ENCODE results near the gene VPS52.
"Not testable (repeated sequence)": the region's sequence is repeated elsewhere in the genome, so short reads cannot be mapped to it uniquely, and the experiment has no call there.

The VPS52 gene

DNA sequence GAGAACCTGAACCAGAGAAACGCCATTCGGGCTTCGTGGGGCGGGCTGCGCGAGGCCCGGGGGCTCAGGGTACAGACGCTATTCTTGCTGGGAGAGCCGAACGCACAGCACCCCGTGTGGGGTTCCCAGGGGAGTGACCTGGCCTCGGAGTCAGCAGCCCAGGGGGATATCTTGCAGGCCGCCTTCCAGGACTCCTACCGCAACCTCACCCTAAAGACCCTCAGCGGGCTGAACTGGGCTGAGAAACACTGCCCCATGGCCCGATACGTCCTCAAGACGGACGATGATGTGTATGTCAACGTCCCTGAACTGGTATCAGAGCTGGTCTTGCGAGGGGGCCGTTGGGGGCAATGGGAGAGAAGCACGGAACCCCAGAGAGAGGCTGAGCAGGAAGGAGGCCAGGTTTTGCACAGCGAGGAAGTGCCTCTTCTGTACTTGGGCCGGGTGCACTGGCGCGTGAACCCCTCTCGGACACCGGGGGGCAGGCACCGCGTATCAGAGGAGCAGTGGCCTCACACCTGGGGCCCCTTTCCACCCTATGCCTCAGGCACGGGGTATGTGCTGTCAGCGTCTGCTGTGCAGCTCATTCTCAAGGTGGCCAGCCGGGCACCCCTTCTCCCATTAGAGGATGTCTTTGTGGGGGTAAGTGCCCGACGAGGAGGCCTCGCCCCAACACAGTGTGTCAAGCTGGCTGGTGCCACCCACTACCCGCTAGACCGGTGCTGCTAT, 6.2 kb upstream of the VPS52 start:
- peak overlapping the region; percentile 70 for H3K4me3 ChIP-seq (ENCODE audit: low read depth, low read length)
- TF ChIP-seq, protein P1, sequence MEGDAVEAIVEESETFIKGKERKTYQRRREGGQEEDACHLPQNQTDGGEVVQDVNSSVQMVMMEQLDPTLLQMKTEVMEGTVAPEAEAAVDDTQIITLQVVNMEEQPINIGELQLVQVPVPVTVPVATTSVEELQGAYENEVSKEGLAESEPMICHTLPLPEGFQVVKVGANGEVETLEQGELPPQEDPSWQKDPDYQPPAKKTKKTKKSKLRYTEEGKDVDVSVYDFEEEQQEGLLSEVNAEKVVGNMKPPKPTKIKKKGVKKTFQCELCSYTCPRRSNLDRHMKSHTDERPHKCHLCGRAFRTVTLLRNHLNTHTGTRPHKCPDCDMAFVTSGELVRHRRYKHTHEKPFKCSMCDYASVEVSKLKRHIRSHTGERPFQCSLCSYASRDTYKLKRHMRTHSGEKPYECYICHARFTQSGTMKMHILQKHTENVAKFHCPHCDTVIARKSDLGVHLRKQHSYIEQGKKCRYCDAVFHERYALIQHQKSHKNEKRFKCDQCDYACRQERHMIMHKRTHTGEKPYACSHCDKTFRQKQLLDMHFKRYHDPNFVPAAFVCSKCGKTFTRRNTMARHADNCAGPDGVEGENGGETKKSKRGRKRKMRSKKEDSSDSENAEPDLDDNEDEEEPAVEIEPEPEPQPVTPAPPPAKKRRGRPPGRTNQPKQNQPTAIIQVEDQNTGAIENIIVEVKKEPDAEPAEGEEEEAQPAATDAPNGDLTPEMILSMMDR (conservative IDR thresholded peaks at IDR 0.05; ENCODE audit: low read depth, low read length) = no peak
- no peak for DNase-seq (ENCODE audit: low read depth)

DNA sequence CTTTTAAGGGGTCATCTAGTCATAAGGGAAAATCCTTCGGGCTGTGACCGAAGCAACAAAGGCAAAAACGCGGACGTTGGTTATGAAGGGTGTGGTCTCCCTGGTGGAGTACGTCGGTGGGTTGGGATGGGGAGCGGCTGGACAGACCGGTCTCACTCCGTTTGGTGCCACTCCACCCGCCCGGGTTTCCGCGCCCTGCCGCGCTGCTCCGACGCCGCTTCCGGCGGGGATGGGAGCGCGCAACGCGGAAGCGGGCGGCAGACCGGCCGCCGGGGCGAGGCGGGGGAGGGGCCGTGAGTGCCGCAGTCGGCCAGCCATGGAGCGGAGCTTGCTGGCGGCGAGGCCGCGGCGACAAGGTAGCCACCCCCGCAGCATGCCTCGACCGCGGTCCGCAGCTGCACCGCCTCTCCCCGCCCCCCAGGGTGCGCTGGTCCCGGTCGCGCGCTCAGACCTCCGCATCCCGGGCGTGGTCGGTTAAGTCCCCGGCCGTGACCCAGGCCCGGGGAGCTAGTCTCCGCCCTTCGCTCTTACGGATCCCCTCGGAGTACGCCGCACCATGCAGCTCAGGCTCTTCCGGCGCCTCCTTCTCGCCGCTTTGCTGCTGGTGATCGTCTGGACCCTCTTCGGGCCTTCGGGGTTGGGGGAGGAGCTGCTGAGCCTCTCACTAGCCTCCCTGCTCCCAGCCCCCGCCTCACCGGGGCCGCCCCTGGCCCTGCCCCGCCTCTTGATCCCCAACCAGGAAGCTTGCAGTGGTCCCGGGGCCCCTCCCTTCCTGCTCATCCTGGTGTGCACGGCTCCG, 5.4 kb upstream of the VPS52 start, which contains the start of gene B3GALT4:
B3GALT4 (plus strand) TSS at position 260 of the 799 bp plus-strand sequence; CDS start at position 557, 297 bp downstream.
- DNase-seq (ENCODE audit: low read depth) = peak; percentile 75
- TF ChIP-seq, protein P1 (conservative IDR thresholded peaks at IDR 0.05; ENCODE audit: low read depth, low read length) = peak; percentile 42
- peak within 1 kb of the TSS; percentile 70 for H3K4me3 ChIP-seq (ENCODE audit: low read depth, low read length)

DNA sequence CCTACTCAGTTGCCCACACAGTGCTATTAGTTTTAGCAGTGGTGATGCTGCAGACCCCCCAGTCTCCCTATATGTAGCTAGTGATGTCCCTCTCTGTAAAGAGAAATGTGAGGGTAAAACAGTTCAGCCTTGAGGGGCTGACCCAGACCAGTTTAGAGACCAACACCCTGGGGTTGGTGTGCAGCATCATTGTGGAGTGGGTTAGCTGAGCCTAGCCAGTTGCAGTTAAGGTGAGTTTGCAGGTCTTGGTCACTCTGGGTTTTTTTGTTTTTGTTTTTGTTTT, 4.8 kb upstream of the VPS52 start:
- TF ChIP-seq, protein P1 (conservative IDR thresholded peaks at IDR 0.05; ENCODE audit: low read depth, low read length) = no peak
- no peak for DNase-seq (ENCODE audit: low read depth)
- H3K4me3 ChIP-seq (ENCODE audit: low read depth, low read length) = peak overlapping the region; percentile 70

DNA sequence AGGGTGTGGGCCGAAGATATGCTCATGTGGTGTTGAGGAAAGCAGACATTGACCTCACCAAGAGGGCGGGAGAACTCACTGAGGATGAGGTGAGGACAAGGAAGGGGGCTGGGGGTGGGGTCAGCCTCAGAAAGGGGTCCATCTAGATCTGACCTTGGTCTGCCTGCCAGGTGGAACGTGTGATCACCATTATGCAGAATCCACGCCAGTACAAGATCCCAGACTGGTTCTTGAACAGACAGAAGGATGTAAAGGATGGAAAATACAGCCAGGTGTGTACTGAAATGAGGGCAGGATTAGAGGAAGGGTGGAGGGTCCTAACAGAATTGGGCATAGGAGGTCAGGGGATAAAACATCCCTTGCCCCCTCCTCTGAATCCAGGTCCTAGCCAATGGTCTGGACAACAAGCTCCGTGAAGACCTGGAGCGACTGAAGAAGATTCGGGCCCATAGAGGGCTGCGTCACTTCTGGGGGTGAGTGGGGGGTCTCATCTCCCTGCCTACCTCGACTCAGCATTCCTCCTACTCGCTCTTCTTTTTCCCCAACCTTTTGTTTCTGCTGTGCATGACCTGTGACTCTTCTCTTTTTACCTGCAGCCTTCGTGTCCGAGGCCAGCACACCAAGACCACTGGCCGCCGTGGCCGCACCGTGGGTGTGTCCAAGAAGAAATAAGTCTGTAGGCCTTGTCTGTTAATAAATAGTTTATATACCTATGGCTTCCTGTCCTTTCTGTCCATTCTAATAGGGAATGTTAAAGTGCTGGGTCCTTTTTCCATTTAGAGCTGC, 4.3 kb upstream of the VPS52 start:
- peak overlapping the region; percentile 70 for H3K4me3 ChIP-seq (ENCODE audit: low read depth, low read length)
- DNase-seq (ENCODE audit: low read depth) = not testable (repeated sequence)

DNA sequence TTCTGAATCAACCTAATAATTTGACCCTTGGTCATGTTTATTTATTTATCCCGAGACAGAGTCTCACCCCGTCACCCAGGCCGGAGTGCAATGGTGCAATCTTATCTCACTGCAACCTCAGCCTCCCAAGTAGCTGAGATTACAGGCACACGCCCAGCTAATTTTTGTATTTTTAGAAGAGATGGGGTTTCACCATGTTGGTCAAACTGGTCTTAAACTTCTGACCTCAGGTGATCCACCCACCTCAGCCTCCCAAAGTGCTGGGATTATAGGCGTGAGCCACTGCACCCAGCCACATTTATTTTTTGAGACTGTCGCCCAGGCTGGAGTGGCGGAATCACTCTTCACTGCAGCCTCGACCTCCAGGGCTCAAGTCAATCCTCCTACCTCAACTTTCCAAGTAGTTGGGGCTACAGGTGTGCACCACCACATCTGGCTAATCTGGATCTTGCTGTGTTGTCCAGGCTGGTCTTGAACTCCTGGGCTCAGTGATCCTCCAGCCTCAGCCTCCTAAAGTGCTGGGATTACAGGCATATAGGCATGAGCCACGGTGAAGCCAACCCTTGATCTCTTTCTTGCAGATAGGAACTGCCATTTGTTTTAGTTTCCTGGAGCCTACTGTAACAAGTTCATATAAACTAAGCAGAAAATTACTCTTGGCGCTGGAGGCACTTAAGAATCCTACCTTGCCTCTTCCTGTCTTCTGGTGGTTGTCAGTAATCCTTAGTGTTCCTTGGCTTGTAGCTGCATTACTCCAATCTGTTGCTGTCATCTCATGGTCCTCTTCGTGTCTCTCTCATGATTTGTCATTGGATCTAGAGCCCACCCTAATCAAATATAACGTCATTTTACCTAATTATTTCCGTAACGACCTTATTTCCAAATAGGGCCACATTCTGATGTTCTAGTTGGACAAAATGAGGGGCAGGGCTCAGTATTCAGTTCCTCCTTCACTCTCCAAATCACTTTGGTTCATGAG, 2.5 kb upstream of the VPS52 start:
- TF ChIP-seq, protein P1 (conservative IDR thresholded peaks at IDR 0.05; ENCODE audit: low read depth, low read length) = no peak
- no peak for DNase-seq (ENCODE audit: low read depth)
- peak overlapping the region; percentile 97 for H3K4me3 ChIP-seq (ENCODE audit: low read depth, low read length)

DNA sequence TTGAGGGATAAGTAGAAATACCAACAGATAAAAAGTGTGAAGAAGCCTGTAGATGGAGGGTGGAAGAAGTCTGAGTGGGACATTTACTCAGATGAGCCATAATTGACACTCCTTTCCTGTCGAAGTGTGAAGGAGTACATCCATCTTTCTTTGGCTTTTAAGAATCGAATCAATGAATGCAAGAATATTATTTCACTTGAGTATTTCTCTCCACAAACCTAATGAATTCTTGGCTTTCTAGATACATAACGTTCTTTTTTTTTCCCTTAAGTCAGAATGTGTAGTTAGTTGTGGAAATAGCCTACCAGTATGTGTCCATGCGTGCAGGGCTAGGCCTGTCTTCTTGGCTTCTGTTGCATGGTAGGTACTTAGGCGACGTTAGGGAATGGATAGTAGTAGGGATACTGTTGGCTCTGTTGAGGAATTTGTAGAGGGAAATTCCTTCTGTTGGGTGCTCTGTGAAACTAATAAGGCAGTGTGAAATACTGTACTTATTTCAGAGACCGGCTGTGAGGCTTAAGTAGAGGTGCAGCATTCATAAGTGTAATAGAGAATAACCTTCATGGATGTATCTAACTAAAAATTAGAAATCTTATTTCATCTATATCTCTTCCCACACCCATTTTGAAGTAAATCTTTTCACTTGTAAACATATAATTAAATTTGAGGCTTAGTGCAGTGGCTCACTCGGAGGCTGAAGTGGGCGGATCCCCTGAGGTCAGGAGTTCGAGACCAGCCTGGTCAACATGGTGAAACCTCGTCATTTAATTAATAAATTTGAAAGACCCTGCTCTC, 1.6 kb upstream of the VPS52 start:
- H3K4me3 ChIP-seq (ENCODE audit: low read depth, low read length) = peak overlapping the region; percentile 97
- DNase-seq (ENCODE audit: low read depth) = no peak
- TF ChIP-seq, protein P1 (conservative IDR thresholded peaks at IDR 0.05; ENCODE audit: low read depth, low read length) = no peak

Data from choroid plexus epithelial cell (primary cell).